ENCODE data around the gene SMOC2. TPM values are rescaled to one million over a fixed set of nuclear protein-coding genes. Genes with fewer than 3 reads are reported as not detected.

The SMOC2 gene
- total and polyA plus RNA-seq, 4 donors, result 203 to 369 (median 266) TPM

DNA sequence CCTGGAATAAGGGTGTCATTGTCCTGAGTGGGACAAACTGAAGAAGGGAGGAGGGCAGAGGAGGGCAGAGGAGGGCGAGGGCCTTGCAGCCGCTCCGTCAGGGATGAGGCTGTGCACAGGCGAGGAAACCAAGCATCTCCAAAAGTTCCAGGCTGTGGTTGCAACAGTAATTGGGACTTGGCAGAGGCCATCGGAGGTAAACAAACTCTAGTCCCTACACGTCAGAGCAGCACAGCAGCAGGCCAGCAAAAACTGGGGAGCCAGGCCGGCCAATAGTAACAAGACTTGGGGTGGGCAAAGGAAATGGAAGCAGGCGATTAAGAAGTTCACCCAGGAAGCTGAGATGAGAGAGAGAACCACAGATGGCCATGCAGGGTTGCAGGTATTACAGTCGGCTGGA is 142.8 kb downstream of the SMOC2 start:
- Histone ChIP-seq H3K4me3 (ENCODE audit: low read length in 2 of 2) (no peak overlapping the region), H3K27ac (ENCODE audit: low read depth in 1 of 2, low read length in 2 of 2) (peak overlapping the region; percentile 52 to 90), H3K9me3 (ENCODE audit: control insufficient read depth, low read length) (no peaks in the 10 kb centered on the region), H3K27me3 (ENCODE audit: control insufficient read depth in 1 of 2, insufficient read depth in 2 of 2, low read length in 1 of 2) (no peaks in the 10 kb centered on the region), H3K36me3 (ENCODE audit: control insufficient read depth in 1 of 2, insufficient read depth in 2 of 2, low read length in 1 of 2) (no peaks in the 10 kb centered on the region), H3K4me1 (ENCODE audit: control insufficient read depth in 1 of 2, insufficient read depth in 2 of 2, low read length in 2 of 2) (peaks cover 0 to under 1% of the 10 kb centered on the region in 2 donors)
- intact Hi-C loops (cut with DNase I), result loop anchor here in 1 of 2 donors (5.0 kb wide), 1 partner anchor 57 kb away; no protein-coding TSS in a partner anchor
- 12 to 19% methylated on average over 9 of the region's 9 CpGs for whole genome bisulfite sequencing, 2 donors
- ATAC-seq (ENCODE audit: low FRiP score), result peak; percentile 53
- peak in 1 of 2 donors; percentile 54 for DNase-seq

DNA sequence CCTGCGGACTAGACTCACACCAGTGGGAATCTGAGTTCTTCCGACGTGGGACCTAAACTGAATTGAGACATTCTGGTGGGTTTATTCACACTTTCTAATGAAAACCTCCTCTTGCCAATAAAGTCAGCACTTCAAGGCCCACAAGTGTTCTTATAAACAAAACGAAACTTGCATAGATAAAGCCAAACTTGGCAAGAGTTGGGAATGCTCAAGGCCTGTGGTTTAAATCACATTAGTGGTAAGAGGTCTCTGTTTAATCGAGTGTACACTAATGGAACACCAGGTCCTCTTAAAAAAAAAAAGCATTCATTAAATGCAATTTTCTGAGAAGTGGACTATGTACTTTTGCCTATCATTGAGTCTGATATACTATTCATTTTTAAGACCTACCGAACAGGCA is 143.3 kb downstream of the SMOC2 start:
- H3K27ac ChIP-seq (ENCODE audit: low read depth in 1 of 2, low read length in 2 of 2), result peak overlapping the region; percentile 52 to 90
- ATAC-seq (ENCODE audit: low FRiP score), result no peak
- no peaks in the 10 kb centered on the region for H3K36me3 ChIP-seq (ENCODE audit: control insufficient read depth in 1 of 2, insufficient read depth in 2 of 2, low read length in 1 of 2)
- no peak overlapping the region for H3K4me3 ChIP-seq (ENCODE audit: low read length in 2 of 2)
- 25 to 27% methylated on average over 6 of the region's 6 CpGs for WGBS, 2 donors
- no peaks in the 10 kb centered on the region for H3K9me3 ChIP-seq (ENCODE audit: control insufficient read depth, low read length)
- intact Hi-C loops (cut with DNase I), result loop anchor here in 1 of 2 donors (5.0 kb wide), 1 partner anchor 57 kb away; no protein-coding TSS in a partner anchor
- H3K27me3 ChIP-seq (ENCODE audit: control insufficient read depth in 1 of 2, insufficient read depth in 2 of 2, low read length in 1 of 2), result no peaks in the 10 kb centered on the region
- DNase-seq, result no peak
- no peaks in the 10 kb centered on the region for H3K4me1 ChIP-seq (ENCODE audit: control insufficient read depth in 1 of 2, insufficient read depth in 2 of 2, low read length in 2 of 2)

DNA sequence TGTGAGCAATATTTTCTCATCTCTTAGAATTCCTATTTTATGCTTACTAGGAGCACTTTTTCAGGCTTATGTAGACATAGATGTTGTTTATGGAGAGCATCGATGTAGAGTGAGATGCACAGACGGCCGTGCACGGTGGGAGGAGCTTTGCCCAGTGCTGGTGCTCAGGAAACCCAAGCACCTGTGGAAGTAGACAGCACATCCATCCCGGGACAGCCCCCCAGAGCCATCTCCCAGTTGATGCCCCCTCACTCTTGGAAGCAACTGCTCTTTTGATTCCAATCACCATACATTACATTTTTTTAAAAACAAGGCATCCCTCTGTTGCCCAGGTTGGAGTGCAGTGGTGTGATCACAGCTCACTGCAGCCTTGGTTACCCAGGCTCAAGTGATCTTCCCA is 143.7 kb downstream of the SMOC2 start:
- 86 to 87% methylated on average over 5 of the region's 5 CpGs for WGBS, 2 donors
- H3K27ac ChIP-seq (ENCODE audit: low read depth in 1 of 2, low read length in 2 of 2), result peak overlapping the region in 1 of 2 donors; percentile 55
- H3K9me3 ChIP-seq (ENCODE audit: control insufficient read depth, low read length), result no peaks in the 10 kb centered on the region
- intact Hi-C loops (cut with DNase I), result loop anchor here in 1 of 2 donors (5.0 kb wide), 1 partner anchor 57 kb away; no protein-coding TSS in a partner anchor
- DNase-seq (peak in 1 of 2 donors; percentile 12), ATAC-seq (ENCODE audit: low FRiP score) (no peak)
- H3K27me3 ChIP-seq (ENCODE audit: control insufficient read depth in 1 of 2, insufficient read depth in 2 of 2, low read length in 1 of 2), result no peaks in the 10 kb centered on the region
- no peak overlapping the region for H3K4me3 ChIP-seq (ENCODE audit: low read length in 2 of 2)
- no peaks in the 10 kb centered on the region for H3K4me1 ChIP-seq (ENCODE audit: control insufficient read depth in 1 of 2, insufficient read depth in 2 of 2, low read length in 2 of 2)
- no peaks in the 10 kb centered on the region for H3K36me3 ChIP-seq (ENCODE audit: control insufficient read depth in 1 of 2, insufficient read depth in 2 of 2, low read length in 1 of 2)

DNA sequence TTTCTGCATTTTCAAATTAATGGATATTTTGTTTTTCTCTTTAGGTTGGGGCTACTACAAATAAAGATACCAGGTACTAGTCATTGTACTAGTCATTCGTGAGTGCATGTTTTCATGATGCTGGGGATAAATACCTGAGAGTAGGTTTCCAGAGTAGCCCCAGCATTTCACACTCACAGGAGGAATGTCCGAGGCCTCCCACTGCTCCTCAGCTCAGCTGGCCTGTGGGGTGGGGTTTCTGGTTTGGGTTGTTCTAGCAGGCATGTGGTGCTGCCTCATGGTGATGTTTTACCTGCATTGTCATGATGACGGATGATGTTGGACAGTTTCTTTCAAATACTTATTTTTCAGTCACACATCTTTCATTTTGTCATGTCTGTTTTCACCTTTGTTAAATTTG is 144.5 kb downstream of the SMOC2 start:
- no peaks in the 10 kb centered on the region for H3K36me3 ChIP-seq (ENCODE audit: control insufficient read depth in 1 of 2, insufficient read depth in 2 of 2, low read length in 1 of 2)
- intact Hi-C loops (cut with DNase I), result no loop called here
- ATAC-seq (ENCODE audit: low FRiP score) (no peak), DNase-seq (peak in 1 of 2 donors; percentile 10)
- no peaks in the 10 kb centered on the region for H3K4me1 ChIP-seq (ENCODE audit: control insufficient read depth in 1 of 2, insufficient read depth in 2 of 2, low read length in 2 of 2)
- H3K9me3 ChIP-seq (ENCODE audit: control insufficient read depth, low read length), result no peaks in the 10 kb centered on the region
- H3K27me3 ChIP-seq (ENCODE audit: control insufficient read depth in 1 of 2, insufficient read depth in 2 of 2, low read length in 1 of 2), result no peaks in the 10 kb centered on the region
- WGBS, 2 donors, result 95 to 99% methylated on average over 3 of the region's 3 CpGs
- H3K27ac ChIP-seq (ENCODE audit: low read depth in 1 of 2, low read length in 2 of 2), result no peak overlapping the region
- H3K4me3 ChIP-seq (ENCODE audit: low read length in 2 of 2), result no peak overlapping the region

DNA sequence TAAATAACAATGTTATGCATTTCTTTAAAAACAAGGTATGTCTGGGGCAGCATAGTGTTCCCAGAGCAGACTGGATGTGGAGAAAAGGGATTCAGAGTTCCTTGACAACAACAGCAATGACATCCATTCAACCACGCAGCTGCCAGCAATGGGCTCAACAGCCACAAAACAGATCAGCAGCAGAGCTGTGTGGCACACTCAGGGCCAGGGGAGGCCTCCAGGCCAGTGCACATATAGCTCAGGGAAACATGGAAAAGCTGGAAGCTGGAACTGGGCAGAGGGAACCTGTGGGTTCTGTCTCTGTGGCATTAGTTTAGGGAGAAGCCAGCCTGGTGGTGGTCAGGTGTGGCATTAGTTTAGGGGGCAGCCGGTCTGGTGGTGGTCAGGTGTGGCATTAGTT is 148.3 kb downstream of the SMOC2 start:
- Histone ChIP-seq H3K4me3 (ENCODE audit: low read length in 2 of 2) (no peak overlapping the region), H3K36me3 (ENCODE audit: control insufficient read depth in 1 of 2, insufficient read depth in 2 of 2, low read length in 1 of 2) (no peaks in the 10 kb centered on the region), H3K4me1 (ENCODE audit: control insufficient read depth in 1 of 2, insufficient read depth in 2 of 2, low read length in 2 of 2) (no peaks in the 10 kb centered on the region), H3K9me3 (ENCODE audit: control insufficient read depth, low read length) (no peaks in the 10 kb centered on the region), H3K27ac (ENCODE audit: low read depth in 1 of 2, low read length in 2 of 2) (no peak overlapping the region), H3K27me3 (ENCODE audit: control insufficient read depth in 1 of 2, insufficient read depth in 2 of 2, low read length in 1 of 2) (no peaks in the 10 kb centered on the region)
- ATAC-seq (ENCODE audit: low FRiP score), result no peak
- peak in 1 of 2 donors; percentile 62 for DNase-seq
- WGBS, 2 donors, result 80 to 84% methylated on average over 2 of the region's 2 CpGs
- intact Hi-C loops (cut with DNase I), result no loop called here

DNA sequence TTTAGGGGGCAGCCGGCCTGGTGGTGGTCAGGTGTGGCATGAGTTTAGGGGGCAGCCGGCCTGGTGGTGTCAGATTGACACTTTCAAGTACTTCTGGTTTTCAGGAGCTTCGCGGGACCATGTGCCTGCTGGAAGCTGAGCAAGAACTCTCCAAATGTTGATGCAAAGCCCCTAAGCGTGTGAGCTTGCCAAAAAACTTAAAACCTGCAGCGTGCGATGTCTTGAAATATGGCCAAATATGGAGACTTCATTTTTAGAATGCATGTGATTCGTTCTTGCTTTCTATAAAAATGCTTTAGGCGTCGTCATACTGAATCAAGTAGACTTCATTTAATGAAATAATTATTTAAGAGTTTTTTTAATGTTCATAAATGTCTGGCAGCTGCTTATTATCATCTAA is 149.4 kb downstream of the SMOC2 start:
- Histone ChIP-seq H3K9me3 (ENCODE audit: control insufficient read depth, low read length) (no peaks in the 10 kb centered on the region), H3K4me1 (ENCODE audit: control insufficient read depth in 1 of 2, insufficient read depth in 2 of 2, low read length in 2 of 2) (no peaks in the 10 kb centered on the region), H3K36me3 (ENCODE audit: control insufficient read depth in 1 of 2, insufficient read depth in 2 of 2, low read length in 1 of 2) (no peaks in the 10 kb centered on the region), H3K4me3 (ENCODE audit: low read length in 2 of 2) (no peak overlapping the region), H3K27ac (ENCODE audit: low read depth in 1 of 2, low read length in 2 of 2) (no peak overlapping the region), H3K27me3 (ENCODE audit: control insufficient read depth in 1 of 2, insufficient read depth in 2 of 2, low read length in 1 of 2) (no peaks in the 10 kb centered on the region)
- intact Hi-C loops (cut with DNase I), result no loop called here
- ATAC-seq (ENCODE audit: low FRiP score), result no peak
- WGBS, 2 donors, result 19 to 32% methylated on average over 10 of the region's 10 CpGs
- DNase-seq, result peak in 1 of 2 donors; percentile 34

DNA sequence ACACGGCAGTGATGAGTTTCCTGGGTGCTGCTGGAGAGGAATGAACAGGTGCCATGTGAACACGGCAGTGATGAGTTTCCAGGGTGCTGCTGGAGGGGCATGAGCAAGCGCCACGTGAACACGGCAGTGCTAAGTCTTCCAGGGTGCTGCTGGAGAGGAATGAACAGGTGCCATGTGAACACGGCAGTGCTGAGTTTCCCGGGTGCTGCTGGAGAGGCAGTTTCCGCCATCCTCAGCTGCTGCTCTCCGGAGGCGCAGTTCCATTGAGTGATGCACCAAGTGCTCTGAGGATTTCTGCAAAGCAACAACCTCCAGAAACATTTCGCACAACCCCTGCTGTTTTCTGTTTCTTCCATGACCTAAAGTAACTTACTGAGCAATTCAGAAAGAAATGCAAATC is 155.4 kb downstream of the SMOC2 start:
- H3K9me3 ChIP-seq (ENCODE audit: control insufficient read depth, low read length), result no peaks in the 10 kb centered on the region
- ATAC-seq (ENCODE audit: low FRiP score) (no peak), DNase-seq (peak in 1 of 2 donors; percentile 32)
- H3K4me3 ChIP-seq (ENCODE audit: low read length in 2 of 2), result no peak overlapping the region
- H3K4me1 ChIP-seq (ENCODE audit: control insufficient read depth in 1 of 2, insufficient read depth in 2 of 2, low read length in 2 of 2), result no peaks in the 10 kb centered on the region
- peaks cover 4 to 5% of the 10 kb centered on the region in 2 donors for H3K36me3 ChIP-seq (ENCODE audit: control insufficient read depth in 1 of 2, insufficient read depth in 2 of 2, low read length in 1 of 2)
- 77 to 83% methylated on average over 11 of the region's 11 CpGs for WGBS, 2 donors
- no peak overlapping the region for H3K27ac ChIP-seq (ENCODE audit: low read depth in 1 of 2, low read length in 2 of 2)
- intact Hi-C loops (cut with DNase I), result no loop called here
- no peaks in the 10 kb centered on the region for H3K27me3 ChIP-seq (ENCODE audit: control insufficient read depth in 1 of 2, insufficient read depth in 2 of 2, low read length in 1 of 2)

DNA sequence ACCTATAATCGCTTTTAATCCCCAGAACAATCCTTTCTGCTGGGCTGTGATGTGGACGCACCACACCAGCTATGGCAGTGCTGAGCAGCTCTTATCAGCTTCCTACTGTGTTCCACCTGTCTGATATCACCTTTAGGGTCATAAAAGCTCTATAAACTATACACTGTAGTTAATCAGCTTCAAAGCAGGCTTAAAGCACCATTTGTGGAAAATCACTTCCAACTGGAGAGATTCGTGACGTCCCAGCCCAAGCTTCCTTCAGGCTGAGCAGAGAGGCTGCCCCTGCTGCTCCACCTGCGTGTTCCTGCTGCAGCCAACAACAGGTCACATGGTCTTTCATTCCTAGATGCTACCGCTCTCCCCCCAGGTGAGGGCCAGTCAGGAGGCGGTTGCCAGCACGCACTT is 156.5 kb downstream of the SMOC2 start:
- no peaks in the 10 kb centered on the region for H3K9me3 ChIP-seq (ENCODE audit: control insufficient read depth, low read length)
- ATAC-seq (ENCODE audit: low FRiP score) (no peak), DNase-seq (peak in 1 of 2 donors; percentile 7)
- WGBS, 2 donors, result 88 to 89% methylated on average over 8 of the region's 8 CpGs
- H3K27me3 ChIP-seq (ENCODE audit: control insufficient read depth in 1 of 2, insufficient read depth in 2 of 2, low read length in 1 of 2), result no peaks in the 10 kb centered on the region
- peaks cover 4 to 5% of the 10 kb centered on the region in 2 donors for H3K36me3 ChIP-seq (ENCODE audit: control insufficient read depth in 1 of 2, insufficient read depth in 2 of 2, low read length in 1 of 2)
- H3K4me3 ChIP-seq (ENCODE audit: low read length in 2 of 2), result no peak overlapping the region
- intact Hi-C loops (cut with DNase I), result no loop called here
- no peak overlapping the region for H3K27ac ChIP-seq (ENCODE audit: low read depth in 1 of 2, low read length in 2 of 2)
- H3K4me1 ChIP-seq (ENCODE audit: control insufficient read depth in 1 of 2, insufficient read depth in 2 of 2, low read length in 2 of 2), result no peaks in the 10 kb centered on the region

DNA sequence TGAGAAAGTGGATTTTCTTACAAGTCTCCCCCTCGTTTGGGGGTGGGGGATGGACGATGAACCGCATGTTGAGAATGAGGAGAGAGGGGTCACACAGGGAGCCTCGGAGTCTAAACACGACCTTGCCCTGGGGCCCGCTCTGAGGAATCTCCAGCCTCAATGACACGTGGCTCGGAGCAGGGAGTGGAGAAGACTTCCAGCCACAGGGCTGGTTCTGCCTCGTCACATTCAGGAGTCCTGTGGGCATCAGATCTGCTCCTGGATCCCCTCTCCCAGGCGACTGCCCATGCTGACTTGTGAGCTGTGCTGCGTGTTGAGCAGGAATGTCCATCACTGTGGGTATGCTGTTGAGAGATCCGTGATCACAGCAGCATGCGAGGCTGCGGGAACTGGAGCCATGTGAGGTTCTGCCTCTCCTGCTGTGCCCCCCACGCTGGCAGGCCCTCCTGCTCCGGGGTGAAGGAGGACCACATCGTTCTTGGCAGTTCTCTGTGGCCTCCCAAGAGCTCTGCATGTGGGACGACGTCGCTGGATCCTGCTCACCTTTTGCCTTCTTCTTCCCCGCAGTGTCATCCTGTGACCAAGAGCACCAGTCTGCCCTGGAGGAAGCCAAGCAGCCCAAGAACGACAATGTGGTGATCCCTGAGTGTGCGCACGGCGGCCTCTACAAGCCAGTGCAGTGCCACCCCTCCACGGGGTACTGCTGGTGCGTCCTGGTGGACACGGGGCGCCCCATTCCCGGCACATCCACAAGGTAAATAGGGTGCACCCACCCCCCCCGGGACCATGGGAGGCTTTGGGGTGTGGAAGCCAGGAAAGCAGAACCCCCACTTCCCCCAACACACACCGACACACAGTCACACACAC is 157.5 kb downstream of the SMOC2 start:
- no peak overlapping the region for H3K4me3 ChIP-seq (ENCODE audit: low read length in 2 of 2)
- peaks cover 4 to 5% of the 10 kb centered on the region in 2 donors for H3K36me3 ChIP-seq (ENCODE audit: control insufficient read depth in 1 of 2, insufficient read depth in 2 of 2, low read length in 1 of 2)
- intact Hi-C loops (cut with DNase I), result no loop called here
- peak; percentile 31 for ATAC-seq (ENCODE audit: low FRiP score)
- no peaks in the 10 kb centered on the region for H3K4me1 ChIP-seq (ENCODE audit: control insufficient read depth in 1 of 2, insufficient read depth in 2 of 2, low read length in 2 of 2)
- peak in 1 of 2 donors; percentile 70 for DNase-seq
- no peaks in the 10 kb centered on the region for H3K9me3 ChIP-seq (ENCODE audit: control insufficient read depth, low read length)
- no peak overlapping the region for H3K27ac ChIP-seq (ENCODE audit: low read depth in 1 of 2, low read length in 2 of 2)
- 78 to 88% methylated on average over 32 of the region's 32 CpGs for WGBS, 2 donors
- no peaks in the 10 kb centered on the region for H3K27me3 ChIP-seq (ENCODE audit: control insufficient read depth in 1 of 2, insufficient read depth in 2 of 2, low read length in 1 of 2)
